Activated naive CD8-positive, alpha-beta T cell treated with anti-CD3 and anti-CD28 coated beads, Interleukin-2, amount 50 U/mL, for 24 hours (primary cell): Measurements from ENCODE around the gene GRIA1.

Source experiments
- ATAC-seq: fragments of 150-1000 bp; cut with Tn5 transposase; one replicate; pipeline ENCODE4 v1.10.0; 2021
- DNase-seq: peaks from one replicate; pipeline ENCODE4 v3.0.0; 2021
- H3K27ac Mint-ChIP-seq: one replicate; pipeline ENCODE4 v1.8.0; 2021; ENCODE audit warnings: mild to moderate bottlenecking, mixed read lengths
- H3K27me3 Mint-ChIP-seq: one replicate; pipeline ENCODE4 v1.8.0; 2021; ENCODE audit warnings: mixed read lengths
- H3K36me3 Mint-ChIP-seq: one replicate; pipeline ENCODE4 v1.8.0; 2021; ENCODE audit warnings: low read depth, mixed read lengths
- H3K4me1 Mint-ChIP-seq: one replicate; pipeline ENCODE4 v1.8.0; 2021; ENCODE audit warnings: mixed read lengths
- H3K4me3 Mint-ChIP-seq: one replicate; pipeline ENCODE4 v1.8.0; 2021; ENCODE audit warnings: mild to moderate bottlenecking, moderate library complexity, mixed read lengths
- H3K9me3 Mint-ChIP-seq: one replicate; pipeline ENCODE4 v1.8.0; 2021; ENCODE audit warnings: mixed read lengths

Gene GRIA1

DNA sequence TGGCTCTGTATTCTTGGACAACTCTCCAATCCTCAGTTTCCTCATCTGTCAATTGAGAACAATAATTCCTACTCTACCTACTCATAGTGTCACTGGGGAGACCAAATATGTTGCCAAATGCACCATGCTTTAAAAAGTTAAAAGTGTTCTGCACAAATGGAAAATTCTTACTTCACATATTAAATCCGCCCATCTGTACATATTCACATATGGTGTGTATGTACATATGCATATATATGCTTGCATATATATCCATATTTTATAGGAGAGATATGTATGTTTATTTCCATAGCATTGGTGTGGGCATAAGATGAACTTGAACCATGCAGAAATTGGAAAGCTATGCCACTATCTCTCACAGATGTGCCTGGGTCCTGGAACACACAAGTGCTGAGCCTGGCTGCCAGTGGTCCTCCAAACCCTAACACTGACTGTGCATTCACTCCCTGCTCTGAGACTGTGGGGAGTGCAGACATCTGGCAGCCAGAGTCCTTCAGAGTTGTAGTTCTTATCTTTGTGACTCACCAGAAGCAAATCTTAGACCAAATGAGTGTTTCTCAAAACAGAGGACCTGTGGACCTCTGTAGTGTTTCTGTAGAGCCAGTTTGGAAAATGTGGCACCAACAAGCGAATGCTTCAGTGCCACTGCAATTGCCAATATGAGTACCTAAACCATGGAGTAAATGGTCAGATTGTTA, 168.7 kb downstream of the GRIA1 start:
- Mint-ChIP-seq H3K36me3 (no peaks in the 10 kb centered on the region), H3K27ac (no peak overlapping the region), H3K27me3 (no peaks in the 10 kb centered on the region), H3K4me1 (no peaks in the 10 kb centered on the region), H3K9me3 (no peaks in the 10 kb centered on the region), H3K4me3 (no peak overlapping the region)
- ATAC-seq = no peak
- no peak for DNase-seq

DNA sequence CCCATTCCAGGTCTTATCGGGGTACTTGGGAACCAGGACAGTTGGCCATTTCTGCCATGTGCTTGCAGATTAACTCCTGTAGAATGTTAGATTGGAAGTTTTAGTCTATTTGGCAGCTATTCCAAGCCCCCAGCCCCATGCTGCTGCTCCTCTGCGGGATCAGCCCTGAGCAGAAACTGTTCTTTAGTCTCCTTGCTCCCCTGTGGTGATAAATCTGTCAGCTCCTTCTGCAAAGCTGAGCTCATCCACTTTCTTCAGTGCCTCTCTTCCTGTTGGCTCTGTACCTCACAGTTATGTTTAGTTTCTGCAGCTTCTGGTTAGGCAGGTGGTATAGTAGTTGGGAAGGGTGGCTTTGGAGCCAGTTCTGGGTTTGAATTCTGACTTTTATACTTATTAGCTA, 170.4 kb downstream of the GRIA1 start:
- Mint-ChIP-seq H3K27me3 (no peaks in the 10 kb centered on the region), H3K27ac (no peak overlapping the region), H3K4me3 (no peak overlapping the region)

DNA sequence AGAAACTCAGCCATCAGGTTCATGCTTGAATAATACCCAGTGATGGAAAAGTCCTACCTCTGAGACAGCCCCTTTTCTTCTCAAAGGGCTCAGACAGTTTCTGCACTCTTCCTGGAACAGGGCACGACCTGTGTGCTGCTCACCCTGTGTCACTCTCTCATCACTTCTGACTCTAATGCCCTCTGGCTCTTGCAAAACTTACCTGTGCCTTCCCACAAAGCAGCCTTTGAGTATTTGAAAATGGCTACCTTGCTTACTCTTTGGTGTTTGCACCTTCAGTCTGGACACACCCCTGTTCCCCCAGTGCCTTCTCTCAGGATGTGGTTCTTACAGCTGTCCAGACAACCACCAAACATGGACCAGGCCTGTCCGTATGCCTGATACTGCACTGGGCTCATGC, 171.4 kb downstream of the GRIA1 start:
- no peak for ATAC-seq

More for the DNA sequence above, 170.4 kb downstream of the GRIA1 start:
- H3K4me1 Mint-ChIP-seq = no peaks in the 10 kb centered on the region
- ATAC-seq = no peak
- no peaks in the 10 kb centered on the region for H3K36me3 Mint-ChIP-seq
- DNase-seq = no peak
- no peaks in the 10 kb centered on the region for H3K9me3 Mint-ChIP-seq

DNA sequence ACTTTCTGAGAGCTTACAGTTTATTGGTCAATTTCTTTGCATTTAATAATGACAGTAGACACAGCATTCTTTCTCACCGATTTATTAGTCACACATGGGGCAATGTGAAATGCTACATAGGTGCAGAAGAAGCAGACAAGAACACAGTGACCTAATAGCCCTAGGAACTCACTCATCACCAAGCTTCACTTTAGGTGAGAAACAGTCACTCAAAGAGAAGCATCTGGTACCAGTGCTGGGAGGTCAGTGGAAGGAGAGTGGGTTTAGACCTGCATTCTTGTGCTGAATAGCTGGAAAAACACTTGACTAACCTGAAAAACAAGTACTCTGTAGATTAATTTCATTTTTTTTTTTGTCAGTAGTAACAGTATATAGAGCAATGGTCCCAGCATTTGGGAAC, 179.6 kb downstream of the GRIA1 start:
- no peak for DNase-seq
- ATAC-seq = no peak
- no peaks in the 10 kb centered on the region for H3K36me3 Mint-ChIP-seq
- no peaks in the 10 kb centered on the region for H3K9me3 Mint-ChIP-seq
- no peaks in the 10 kb centered on the region for H3K4me1 Mint-ChIP-seq
- H3K27me3 Mint-ChIP-seq = no peaks in the 10 kb centered on the region
- H3K27ac Mint-ChIP-seq = no peak overlapping the region
- H3K4me3 Mint-ChIP-seq = no peak overlapping the region

More for the DNA sequence above, 171.4 kb downstream of the GRIA1 start:
- no peaks in the 10 kb centered on the region for H3K36me3 Mint-ChIP-seq
- H3K27me3 Mint-ChIP-seq = no peaks in the 10 kb centered on the region
- H3K27ac Mint-ChIP-seq = no peak overlapping the region
- no peaks in the 10 kb centered on the region for H3K9me3 Mint-ChIP-seq
- no peaks in the 10 kb centered on the region for H3K4me1 Mint-ChIP-seq
- no peak for DNase-seq
- no peak overlapping the region for H3K4me3 Mint-ChIP-seq

DNA sequence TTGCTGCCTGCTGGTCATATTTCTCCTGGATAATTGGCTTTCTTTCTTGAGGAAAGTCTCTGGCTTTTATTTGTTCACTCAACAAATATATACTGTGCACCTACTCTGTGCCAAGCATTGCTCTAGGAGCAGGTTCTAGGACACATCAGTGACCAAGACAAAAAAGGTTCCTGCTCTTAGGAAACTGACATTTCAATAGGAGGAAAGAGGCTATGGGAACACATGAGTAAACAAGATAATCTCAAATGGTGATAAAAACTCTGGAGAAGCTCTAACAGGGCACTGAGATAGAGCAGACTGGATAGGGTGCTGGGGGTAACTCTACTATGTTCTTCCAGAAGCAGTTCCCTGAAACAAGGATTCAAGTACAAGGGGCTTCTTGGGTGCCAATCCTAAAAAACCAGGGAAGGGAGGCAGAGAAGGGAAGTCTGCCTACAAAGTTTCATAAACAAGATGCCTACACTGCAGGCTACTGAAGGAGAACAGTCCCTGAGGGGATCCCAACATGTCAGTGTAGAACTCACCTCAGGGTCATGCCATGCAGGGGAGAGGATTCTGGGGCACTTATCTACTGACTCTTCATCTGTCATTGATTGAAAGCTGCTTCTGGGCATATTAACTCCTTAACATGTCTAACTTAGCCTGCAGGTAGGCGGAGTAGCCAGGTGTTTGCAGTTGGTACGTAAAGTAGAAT, 181.3 kb downstream of the GRIA1 start:
- Mint-ChIP-seq H3K9me3 (no peaks in the 10 kb centered on the region), H3K36me3 (no peaks in the 10 kb centered on the region), H3K4me3 (no peak overlapping the region), H3K27ac (no peak overlapping the region), H3K4me1 (no peaks in the 10 kb centered on the region), H3K27me3 (no peaks in the 10 kb centered on the region)
- ATAC-seq (no peak), DNase-seq (no peak)

DNA sequence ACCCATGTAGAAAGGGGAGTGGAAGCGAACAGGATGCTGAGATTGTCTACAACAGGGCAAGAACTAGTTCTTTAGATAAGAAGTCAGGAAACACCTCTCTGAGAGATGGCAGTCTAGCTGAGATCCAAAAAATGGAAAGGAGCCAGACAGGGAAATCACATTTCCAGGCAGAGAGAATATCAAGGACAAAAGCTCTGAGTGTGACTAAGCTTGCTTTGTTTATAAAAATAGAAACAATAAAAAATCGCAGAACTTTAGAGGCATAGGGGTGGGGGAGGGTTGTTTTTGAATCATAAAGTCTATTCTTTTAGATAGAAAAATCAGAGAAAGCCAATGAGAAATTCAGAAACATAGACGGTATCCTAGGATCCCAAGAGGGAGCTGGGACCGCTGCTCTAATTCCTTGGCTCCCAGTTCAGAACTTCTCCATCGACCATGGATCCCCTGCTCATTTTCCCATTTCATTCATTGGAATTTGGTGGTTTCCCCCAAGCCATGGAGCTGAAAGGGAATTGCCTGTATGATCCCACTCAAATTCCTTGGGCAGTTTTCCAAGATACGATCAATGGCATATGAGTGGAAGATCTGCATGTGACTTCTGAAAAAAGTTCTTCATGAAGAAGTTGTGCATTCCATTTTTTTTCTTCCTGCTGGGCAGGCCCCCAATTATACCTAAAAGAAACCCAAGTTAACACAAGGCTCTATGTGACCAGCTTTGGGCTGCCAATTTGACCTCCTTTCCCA, 182.0 kb downstream of the GRIA1 start:
- no peak for ATAC-seq
- Mint-ChIP-seq H3K9me3 (no peaks in the 10 kb centered on the region), H3K36me3 (no peaks in the 10 kb centered on the region), H3K27ac (no peak overlapping the region), H3K27me3 (no peaks in the 10 kb centered on the region), H3K4me3 (no peak overlapping the region), H3K4me1 (no peaks in the 10 kb centered on the region)
- DNase-seq = no peak

DNA sequence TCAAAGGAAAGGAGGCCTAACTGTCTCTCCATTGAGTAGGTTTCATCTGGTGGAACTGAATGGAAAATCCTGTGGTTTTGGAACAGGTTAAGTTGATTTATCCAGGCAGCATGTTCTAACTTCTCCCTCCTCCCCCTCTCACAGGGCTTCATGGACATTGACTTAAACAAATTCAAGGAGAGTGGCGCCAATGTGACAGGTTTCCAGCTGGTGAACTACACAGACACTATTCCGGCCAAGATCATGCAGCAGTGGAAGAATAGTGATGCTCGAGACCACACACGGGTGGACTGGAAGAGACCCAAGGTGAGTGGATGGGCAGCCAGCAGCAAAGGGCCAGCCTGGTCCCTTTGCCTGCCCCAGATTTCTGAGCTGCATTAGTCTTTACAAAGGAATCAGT, 183.9 kb downstream of the GRIA1 start:
- no peak overlapping the region for H3K4me3 Mint-ChIP-seq
- DNase-seq (no peak), ATAC-seq (no peak)
- no peak overlapping the region for H3K27ac Mint-ChIP-seq
- no peaks in the 10 kb centered on the region for H3K27me3 Mint-ChIP-seq
- no peaks in the 10 kb centered on the region for H3K4me1 Mint-ChIP-seq
- H3K36me3 Mint-ChIP-seq = no peaks in the 10 kb centered on the region
- no peaks in the 10 kb centered on the region for H3K9me3 Mint-ChIP-seq

DNA sequence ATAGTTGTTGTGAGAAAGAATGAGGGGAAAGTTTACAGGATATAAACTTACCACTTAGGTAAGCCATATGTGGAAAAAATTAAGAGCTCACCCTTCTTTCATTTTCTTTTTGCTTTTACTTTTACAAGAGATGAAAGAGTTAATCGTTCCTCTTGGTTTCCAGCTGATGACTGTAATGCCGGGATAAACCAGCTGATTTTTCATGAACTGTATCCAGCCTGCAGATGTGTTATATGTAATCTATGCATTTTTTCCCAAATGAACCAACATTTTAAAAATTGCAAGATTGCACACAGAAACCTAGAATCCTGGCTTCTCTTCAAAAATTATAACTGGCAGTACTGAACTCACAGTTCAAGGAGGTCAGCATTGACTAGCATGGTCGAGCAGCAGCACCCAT, 185.9 kb downstream of the GRIA1 start:
- no peak for ATAC-seq
- Mint-ChIP-seq H3K4me3 (no peak overlapping the region), H3K27ac (no peak overlapping the region), H3K36me3 (no peaks in the 10 kb centered on the region), H3K4me1 (no peaks in the 10 kb centered on the region), H3K27me3 (no peaks in the 10 kb centered on the region), H3K9me3 (no peaks in the 10 kb centered on the region)
- no peak for DNase-seq

DNA sequence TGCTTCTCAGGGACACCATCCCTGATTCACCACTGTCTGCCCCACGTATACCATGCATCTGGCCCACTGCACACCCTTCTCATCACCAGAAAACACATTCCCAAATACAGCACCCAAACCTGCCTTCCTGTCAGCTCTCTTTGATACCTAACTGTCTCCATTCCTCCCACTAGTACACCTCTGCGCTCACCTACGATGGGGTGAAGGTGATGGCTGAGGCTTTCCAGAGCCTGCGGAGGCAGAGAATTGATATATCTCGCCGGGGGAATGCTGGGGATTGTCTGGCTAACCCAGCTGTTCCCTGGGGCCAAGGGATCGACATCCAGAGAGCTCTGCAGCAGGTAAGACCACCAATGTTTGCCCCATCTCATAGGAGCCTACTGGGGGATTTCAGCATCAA, 186.4 kb downstream of the GRIA1 start:
- ATAC-seq = no peak

DNA sequence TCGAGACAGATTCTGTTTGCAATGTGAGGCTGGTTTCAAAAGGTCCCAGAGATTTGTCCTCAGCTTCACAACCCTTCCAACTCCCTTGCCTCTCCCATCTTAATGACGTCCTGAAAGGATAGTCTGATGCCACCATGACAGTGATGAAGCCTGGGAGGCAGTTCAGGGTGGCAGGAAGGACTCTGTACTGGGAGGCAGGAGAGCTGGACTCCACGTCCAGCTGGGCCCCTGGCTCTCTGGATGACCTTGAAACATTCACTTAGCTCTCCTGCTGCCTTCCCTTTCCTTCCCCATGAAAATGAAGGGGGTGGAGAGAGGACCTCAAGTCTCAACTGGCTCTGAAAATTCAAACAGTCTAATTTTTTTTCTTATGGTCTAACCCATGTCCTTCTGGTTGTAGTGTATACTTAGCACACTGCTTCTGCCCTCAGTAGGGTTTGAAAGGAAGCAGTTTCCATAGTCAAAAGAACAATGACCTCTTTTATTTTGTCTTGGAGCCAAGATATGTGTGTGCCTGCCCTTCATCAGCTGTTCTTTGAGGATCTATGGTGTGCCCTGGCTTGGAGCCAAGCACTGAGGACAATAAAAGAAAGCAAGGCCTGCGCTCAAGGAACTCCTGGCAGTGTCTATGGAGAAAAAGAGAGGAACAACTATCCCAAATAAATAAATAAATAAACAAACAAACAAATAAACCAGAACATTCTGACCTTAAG, 188.3 kb downstream of the GRIA1 start:
- H3K4me1 Mint-ChIP-seq = no peaks in the 10 kb centered on the region
- no peak for ATAC-seq
- H3K36me3 Mint-ChIP-seq = no peaks in the 10 kb centered on the region
- no peaks in the 10 kb centered on the region for H3K27me3 Mint-ChIP-seq
- no peaks in the 10 kb centered on the region for H3K9me3 Mint-ChIP-seq
- no peak overlapping the region for H3K4me3 Mint-ChIP-seq
- no peak overlapping the region for H3K27ac Mint-ChIP-seq
- DNase-seq = no peak

More for the DNA sequence above, 186.4 kb downstream of the GRIA1 start:
- no peaks in the 10 kb centered on the region for H3K4me1 Mint-ChIP-seq
- H3K27me3 Mint-ChIP-seq = no peaks in the 10 kb centered on the region
- no peaks in the 10 kb centered on the region for H3K9me3 Mint-ChIP-seq
- no peak for DNase-seq
- H3K4me3 Mint-ChIP-seq = no peak overlapping the region
- H3K36me3 Mint-ChIP-seq = no peaks in the 10 kb centered on the region
- H3K27ac Mint-ChIP-seq = no peak overlapping the region

DNA sequence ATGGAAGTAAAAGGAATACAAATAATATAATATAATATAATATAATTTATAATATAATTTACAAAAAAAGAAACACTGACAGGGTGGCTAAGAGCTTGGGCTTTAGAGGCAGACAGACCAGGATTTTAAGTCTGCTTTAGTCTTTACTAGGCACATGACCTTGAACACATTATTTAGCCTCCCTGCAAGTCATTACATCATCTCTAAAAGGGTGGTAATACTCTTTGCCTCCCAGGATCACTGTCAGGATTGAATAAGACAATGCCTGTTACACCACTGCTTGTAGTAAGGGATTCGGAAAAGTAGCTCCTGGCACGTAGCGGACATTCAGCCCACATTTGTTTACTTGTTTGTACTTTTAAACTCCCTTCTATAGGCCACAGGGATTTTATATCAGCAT, 199.8 kb downstream of the GRIA1 start:
- no peak overlapping the region for H3K27ac Mint-ChIP-seq

DNA sequence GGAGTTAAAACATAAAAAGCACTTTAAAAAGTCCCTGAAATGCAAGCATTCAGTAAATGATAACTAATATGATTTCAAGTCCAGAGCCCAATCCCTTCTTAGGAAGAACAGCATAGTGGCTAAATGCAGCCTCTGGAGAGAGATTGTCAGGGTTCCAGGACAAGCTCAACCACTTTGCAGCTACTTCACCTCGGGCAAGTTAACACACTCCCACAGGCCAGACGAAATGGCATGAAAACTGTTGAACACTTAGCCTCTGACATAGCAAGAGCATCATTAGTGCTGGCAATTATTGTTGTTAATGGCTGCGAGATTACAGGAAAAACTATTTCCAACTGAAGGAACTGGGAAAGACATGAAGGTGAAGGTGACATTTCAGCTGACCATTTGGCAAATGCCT, 205.8 kb downstream of the GRIA1 start:
- ATAC-seq (no peak), DNase-seq (no peak)
- Mint-ChIP-seq H3K36me3 (no peaks in the 10 kb centered on the region), H3K4me3 (no peak overlapping the region), H3K4me1 (no peaks in the 10 kb centered on the region), H3K27me3 (no peaks in the 10 kb centered on the region), H3K9me3 (no peaks in the 10 kb centered on the region), H3K27ac (no peak overlapping the region)

More for the DNA sequence above, 199.8 kb downstream of the GRIA1 start:
- DNase-seq = no peak
- H3K36me3 Mint-ChIP-seq = no peaks in the 10 kb centered on the region
- no peaks in the 10 kb centered on the region for H3K9me3 Mint-ChIP-seq
- ATAC-seq = no peak
- no peaks in the 10 kb centered on the region for H3K4me1 Mint-ChIP-seq
- H3K27me3 Mint-ChIP-seq = no peaks in the 10 kb centered on the region
- H3K4me3 Mint-ChIP-seq = no peak overlapping the region

DNA sequence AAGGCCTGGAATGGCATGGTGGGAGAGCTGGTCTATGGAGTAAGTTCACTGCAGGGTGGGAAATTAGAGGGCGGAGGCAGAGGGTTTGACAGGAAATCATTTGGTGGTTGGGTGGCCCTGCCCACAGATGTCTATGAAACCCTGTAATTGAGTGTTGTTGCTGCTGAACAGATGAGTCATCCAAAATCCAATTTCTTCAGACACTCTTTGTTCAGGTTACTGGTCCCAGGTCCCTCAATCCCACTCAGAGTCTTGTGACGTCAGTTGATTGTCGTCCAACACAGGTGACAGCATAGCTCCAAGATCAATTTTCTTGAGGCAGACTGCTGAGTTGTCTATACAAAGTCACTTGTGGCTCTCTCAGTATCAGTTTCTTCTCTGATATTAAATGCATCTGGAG, 208.6 kb downstream of the GRIA1 start:
- no peaks in the 10 kb centered on the region for H3K9me3 Mint-ChIP-seq
- DNase-seq (no peak), ATAC-seq (no peak)
- no peaks in the 10 kb centered on the region for H3K27me3 Mint-ChIP-seq
- no peaks in the 10 kb centered on the region for H3K36me3 Mint-ChIP-seq
- no peak overlapping the region for H3K27ac Mint-ChIP-seq
- no peaks in the 10 kb centered on the region for H3K4me1 Mint-ChIP-seq
- H3K4me3 Mint-ChIP-seq = no peak overlapping the region

DNA sequence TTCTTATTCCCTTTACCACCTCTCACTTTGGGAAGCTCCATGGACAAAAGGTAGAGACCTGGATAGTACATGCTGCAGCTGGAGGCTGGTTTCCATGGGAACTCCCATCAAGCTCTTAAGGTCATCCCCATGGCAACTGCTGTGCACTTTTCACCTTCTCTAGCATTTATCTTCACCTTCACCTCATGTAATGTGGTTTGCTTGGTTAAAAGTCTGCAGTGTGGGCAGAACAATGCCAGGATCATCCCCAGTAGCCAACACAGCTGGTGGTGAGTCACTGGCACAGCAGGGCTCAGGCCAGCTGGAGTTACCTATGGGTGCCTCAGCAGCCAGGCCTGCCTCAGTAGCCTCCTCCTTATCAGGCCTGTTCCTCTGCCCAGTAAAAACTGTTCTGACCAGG, 210.5 kb downstream of the GRIA1 start:
- H3K9me3 Mint-ChIP-seq = no peaks in the 10 kb centered on the region
- no peak for ATAC-seq
- H3K4me1 Mint-ChIP-seq = no peaks in the 10 kb centered on the region
- H3K27ac Mint-ChIP-seq = no peak overlapping the region
- no peak overlapping the region for H3K4me3 Mint-ChIP-seq
- no peak for DNase-seq
- no peaks in the 10 kb centered on the region for H3K36me3 Mint-ChIP-seq
- no peaks in the 10 kb centered on the region for H3K27me3 Mint-ChIP-seq
